SK-N-SH (cell line): ENCODE measurements around the gene LTBP1. TPM values are rescaled to one million over a fixed set of nuclear protein-coding genes. Genes with fewer than 3 reads are reported as not detected.
A peak's percentile ranks its signal among the peaks of the same experiment; 100 is the strongest.

Experiments
- CTCF ChIA-PET: fragments of 300-600, 350-600 bp; formaldehyde crosslinking; extraction: SDS; loops from one replicate; lab custom pipeline; 2021; lab: Yijun Ruan, JAX
- POLR2A ChIA-PET: fragments of 350-600 bp; sonication (Branson Sonifier 250); formaldehyde crosslinking; extraction: SDS; loops from one replicate; lab custom pipeline; 2020; ENCODE audit warnings: antibody characterized with exemption, inconsistent platforms; lab: Yijun Ruan, JAX
- DNase-seq: peaks from one replicate; pipeline ENCODE4 v3.0.0; 2012
- H2AFZ ChIP-seq: fragments of 200-600 bp; sonication (generic); 2 replicates; pipeline ENCODE4 v1.8.1; 2016; ENCODE audit warnings: antibody characterized with exemption, mild to moderate bottlenecking, low read depth
- H3F3A ChIP-seq: fragments of 200-600 bp; sonication (generic); replicated peaks from 2 replicates; pipeline ENCODE3; 2016; ENCODE audit warnings: antibody characterized with exemption, mild to moderate bottlenecking; ENCODE audit not compliant: insufficient read depth
- H3K27ac ChIP-seq, 2 experiments: fragments of 200-500 bp in 1 of 2; fragments of 200-600 bp in 1 of 2; sonication (Bioruptor generic) in 1 of 2; sonication (generic), shearing (Covaris generic) in 1 of 2; 2 replicates each; pipeline versions ENCODE4 v1.5.1 to v1.6.1; 2014 to 2016; ENCODE audit warnings: low read depth in 2 of 2, inconsistent platforms in 1 of 2, low read length in 1 of 2, mild to moderate bottlenecking in 1 of 2, mixed read lengths in 1 of 2
- H3K27me3 ChIP-seq: fragments of 200-600 bp; sonication (generic), shearing (Covaris generic); 2 replicates; pipeline ENCODE4 v1.6.1; 2016; ENCODE audit warnings: mixed run types; ENCODE audit not compliant: insufficient read depth
- H3K36me3 ChIP-seq, 2 experiments: fragments of 200-500 bp in 1 of 2; fragments of 200-600 bp in 1 of 2; sonication (Bioruptor generic) in 1 of 2; sonication (generic) in 1 of 2; replicated peaks in 1 of 2; 2 replicates each; pipeline versions ENCODE3 to v1.5.1; 2014 to 2016; ENCODE audit warnings: low read length in 1 of 2, mild to moderate bottlenecking in 1 of 2; ENCODE audit not compliant: insufficient read depth in 2 of 2, control insufficient read depth in 1 of 2
- H3K4me1 ChIP-seq, 2 experiments: fragments of 200-500 bp in 1 of 2; fragments of 200-600 bp in 1 of 2; sonication (Bioruptor generic) in 1 of 2; sonication (generic), shearing (Covaris generic) in 1 of 2; 2 replicates each; pipeline versions ENCODE4 v1.5.1 to v1.6.1; 2014 to 2016; ENCODE audit warnings: low read depth in 1 of 2, low read length in 1 of 2, mixed run types in 1 of 2; ENCODE audit not compliant: insufficient read depth in 2 of 2, control insufficient read depth in 1 of 2
- H3K4me2 ChIP-seq: fragments of 200-600 bp; sonication (generic), shearing (Covaris generic); 2 replicates; pipeline ENCODE4 v1.6.1; 2017; ENCODE audit warnings: mixed run types
- H3K4me3 ChIP-seq, 2 experiments: fragments of 200-500 bp in 1 of 2; fragments of 200-600 bp in 1 of 2; sonication (Bioruptor generic) in 1 of 2; sonication (generic), shearing (Covaris generic) in 1 of 2; 2 replicates each; pipeline versions ENCODE4 v1.5.1 to v1.8.1; 2014 to 2016; ENCODE audit warnings: low read depth in 2 of 2, inconsistent platforms in 1 of 2, low read length in 1 of 2, mild to moderate bottlenecking in 1 of 2, mixed read lengths in 1 of 2, moderate library complexity in 1 of 2
- H3K79me2 ChIP-seq: fragments of 200-600 bp; sonication (generic); 2 replicates; pipeline ENCODE4 v1.8.1; 2017; ENCODE audit warnings: mild to moderate bottlenecking; ENCODE audit not compliant: insufficient read depth
- H3K9ac ChIP-seq: fragments of 200-600 bp; sonication (generic); 2 replicates; pipeline ENCODE4 v1.6.1; 2017; ENCODE audit warnings: mixed run types
- H3K9me2 ChIP-seq: fragments of 200-600 bp; sonication (generic); 2 replicates; pipeline ENCODE4 v1.6.1; 2017; ENCODE audit warnings: mixed run types
- H3K9me3 ChIP-seq: fragments of 200-600 bp; sonication (generic); 2 replicates; pipeline ENCODE4 v1.6.1; 2017; ENCODE audit warnings: mixed run types, mild to moderate bottlenecking, moderate library complexity
- H4K20me1 ChIP-seq: fragments of 200-600 bp; sonication (generic); 2 replicates; pipeline ENCODE4 v1.6.1; 2017; ENCODE audit warnings: mild to moderate bottlenecking, mixed run types; ENCODE audit not compliant: insufficient read depth
- CHD2 ChIP-seq: fragments of 150-350 bp; IDR thresholded peaks from 2 replicates; pipeline ENCODE4 v1.6.1; 2018; ENCODE audit warnings: low read length; ENCODE audit not compliant: partially characterized antibody
- EP300 ChIP-seq, 2 experiments: IDR thresholded peaks; 2 replicates each; pipeline versions ENCODE4 v1.4.0 to v1.6.1; 2012; ENCODE audit warnings: borderline replicate concordance in 1 of 2, low read depth in 1 of 2, low read length in 1 of 2
- FOSL2 ChIP-seq: IDR thresholded peaks from 2 replicates; pipeline ENCODE4 v1.4.0; 2012; ENCODE audit warnings: low read depth, mild to moderate bottlenecking, moderate library complexity, borderline replicate concordance
- FOXJ3 ChIP-seq: sonication (generic); formaldehyde crosslinking; IDR thresholded peaks from 2 replicates; pipeline ENCODE4 v1.5.1; 2020; ENCODE audit warnings: mild to moderate bottlenecking, missing genetic modification reagents
- FOXM1 ChIP-seq: IDR thresholded peaks from 2 replicates; pipeline ENCODE4 v1.4.0; 2012; ENCODE audit warnings: low read depth, mild to moderate bottlenecking
- GATA2 ChIP-seq: sonication (generic); formaldehyde crosslinking; IDR thresholded peaks from 2 replicates; pipeline ENCODE4 v1.5.0; 2020; ENCODE audit warnings: mild to moderate bottlenecking, missing genetic modification reagents
- MXI1 ChIP-seq: IDR thresholded peaks from 2 replicates; pipeline ENCODE4 v1.6.1; 2012; ENCODE audit warnings: mild to moderate bottlenecking, low read depth, low read length, improper control_type of control experiment
- NFIC ChIP-seq: IDR thresholded peaks from 2 replicates; pipeline ENCODE4 v1.4.0; 2012; ENCODE audit warnings: borderline replicate concordance
- NRF1 ChIP-seq: IDR thresholded peaks from 2 replicates; pipeline ENCODE4 v1.6.1; 2012; ENCODE audit warnings: low read depth, mild to moderate bottlenecking, low read length
- RAD21 ChIP-seq: IDR thresholded peaks from 2 replicates; pipeline ENCODE4 v1.6.1; 2012; ENCODE audit warnings: mild to moderate bottlenecking, low read length
- RCOR1 ChIP-seq: fragments of 150-350 bp; IDR thresholded peaks from 2 replicates; pipeline ENCODE4 v1.6.1; 2017; ENCODE audit warnings: antibody characterized with exemption, low read length
- RFX5 ChIP-seq: IDR thresholded peaks from 2 replicates; pipeline ENCODE4 v1.6.1; 2012; ENCODE audit warnings: mild to moderate bottlenecking, improper control_type of control experiment, low read length
- SIN3A ChIP-seq: IDR thresholded peaks from 2 replicates; pipeline ENCODE4 v1.6.1; 2012; ENCODE audit warnings: low read depth, mild to moderate bottlenecking, low read length, moderate library complexity, borderline replicate concordance
- SMC3 ChIP-seq: IDR thresholded peaks from 2 replicates; pipeline ENCODE4 v1.6.1; 2012; ENCODE audit warnings: low read depth, low read length, improper control_type of control experiment
- TEAD4 ChIP-seq: IDR thresholded peaks from 2 replicates; pipeline ENCODE4 v1.4.0; 2012; ENCODE audit warnings: mild to moderate bottlenecking, borderline replicate concordance; ENCODE audit not compliant: insufficient read depth
- YY1 ChIP-seq: IDR thresholded peaks from 2 replicates; pipeline ENCODE4 v1.4.0; 2012; ENCODE audit warnings: low read depth, mild to moderate bottlenecking
- polyA plus RNA-seq, 3 experiments: library from polyadenylated mRNA; depleted of rRNA; stranded (reverse); fragments of >200 nt; gene quantifications; 2 replicates each; pipeline ENCODE4 v1.2.3, GENCODE V29; 2012
- TF ChIP-seq, protein P1 (sequence below): IDR thresholded peaks from 2 replicates; pipeline ENCODE4 v1.4.0; 2012; ENCODE audit warnings: low read depth, borderline replicate concordance
- TF ChIP-seq, protein P2 (sequence below): IDR thresholded peaks from 2 replicates; pipeline ENCODE4 v1.4.0; 2012; ENCODE audit warnings: low read depth, borderline replicate concordance
- TF ChIP-seq, protein P3 (sequence below): IDR thresholded peaks from 2 replicates; pipeline ENCODE4 v1.4.0; 2012; ENCODE audit warnings: low read depth

Gene LTBP1
- polyA plus RNA-seq, 1 of the 3 experiments (the other 2 are of a cell fraction): 467 TPM

DNA sequence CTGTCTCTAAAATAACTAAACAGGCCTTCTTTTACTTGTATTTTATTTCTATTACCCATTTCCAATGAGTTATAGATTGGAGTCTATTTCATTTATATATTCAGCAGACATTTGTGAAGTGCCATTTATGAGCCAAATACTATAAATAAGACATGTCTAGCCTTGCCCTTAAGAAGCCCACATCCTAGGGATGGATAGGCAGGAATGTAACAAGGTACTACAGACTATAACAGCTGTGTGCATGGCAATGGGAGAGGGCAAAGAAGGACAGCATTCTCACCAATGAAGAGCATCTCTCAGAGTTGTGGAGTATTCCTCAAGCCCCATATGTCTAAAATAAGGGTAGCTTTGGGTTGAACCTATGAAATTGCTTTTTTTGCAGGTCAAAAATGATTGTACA lies 367.8 kb downstream of the LTBP1 start:
- TF ChIP-seq, protein P1, sequence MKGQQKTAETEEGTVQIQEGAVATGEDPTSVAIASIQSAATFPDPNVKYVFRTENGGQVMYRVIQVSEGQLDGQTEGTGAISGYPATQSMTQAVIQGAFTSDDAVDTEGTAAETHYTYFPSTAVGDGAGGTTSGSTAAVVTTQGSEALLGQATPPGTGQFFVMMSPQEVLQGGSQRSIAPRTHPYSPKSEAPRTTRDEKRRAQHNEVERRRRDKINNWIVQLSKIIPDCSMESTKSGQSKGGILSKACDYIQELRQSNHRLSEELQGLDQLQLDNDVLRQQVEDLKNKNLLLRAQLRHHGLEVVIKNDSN: no peak
- TF ChIP-seq MXI1: no peak
- no peak for TF ChIP-seq FOXM1
- TF ChIP-seq NFIC: no peak
- no peak for TF ChIP-seq NRF1
- no peak for TF ChIP-seq CHD2
- TF ChIP-seq YY1: no peak
- no peak for TF ChIP-seq FOSL2
- no peak for TF ChIP-seq FOXJ3 (CRISPR knock-in tag)
- TF ChIP-seq, protein P2, sequence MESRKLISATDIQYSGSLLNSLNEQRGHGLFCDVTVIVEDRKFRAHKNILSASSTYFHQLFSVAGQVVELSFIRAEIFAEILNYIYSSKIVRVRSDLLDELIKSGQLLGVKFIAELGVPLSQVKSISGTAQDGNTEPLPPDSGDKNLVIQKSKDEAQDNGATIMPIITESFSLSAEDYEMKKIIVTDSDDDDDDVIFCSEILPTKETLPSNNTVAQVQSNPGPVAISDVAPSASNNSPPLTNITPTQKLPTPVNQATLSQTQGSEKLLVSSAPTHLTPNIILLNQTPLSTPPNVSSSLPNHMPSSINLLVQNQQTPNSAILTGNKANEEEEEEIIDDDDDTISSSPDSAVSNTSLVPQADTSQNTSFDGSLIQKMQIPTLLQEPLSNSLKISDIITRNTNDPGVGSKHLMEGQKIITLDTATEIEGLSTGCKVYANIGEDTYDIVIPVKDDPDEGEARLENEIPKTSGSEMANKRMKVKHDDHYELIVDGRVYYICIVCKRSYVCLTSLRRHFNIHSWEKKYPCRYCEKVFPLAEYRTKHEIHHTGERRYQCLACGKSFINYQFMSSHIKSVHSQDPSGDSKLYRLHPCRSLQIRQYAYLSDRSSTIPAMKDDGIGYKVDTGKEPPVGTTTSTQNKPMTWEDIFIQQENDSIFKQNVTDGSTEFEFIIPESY: no peak
- TF ChIP-seq EP300 (IDR thresholded peaks at IDR 0.05; ENCODE audit: borderline replicate concordance in 1 of 2, low read depth in 1 of 2, low read length in 1 of 2): no peak
- TF ChIP-seq, protein P3, sequence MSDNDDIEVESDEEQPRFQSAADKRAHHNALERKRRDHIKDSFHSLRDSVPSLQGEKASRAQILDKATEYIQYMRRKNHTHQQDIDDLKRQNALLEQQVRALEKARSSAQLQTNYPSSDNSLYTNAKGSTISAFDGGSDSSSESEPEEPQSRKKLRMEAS: no peak
- TF ChIP-seq SIN3A: no peak
- no peak for TF ChIP-seq RAD21
- no peak for TF ChIP-seq GATA2 (CRISPR knock-in tag)
- TF ChIP-seq SMC3: no peak
- no peak for TF ChIP-seq RCOR1
- TF ChIP-seq RFX5: no peak
- no peak for TF ChIP-seq TEAD4
- Histone ChIP-seq H3K4me3 (no peak overlapping the region), H3K27me3 (no peaks in the 10 kb centered on the region), H3K36me3 (peaks cover 13 to 70% of the 10 kb centered on the region in 2 experiments), H2AFZ (no peak overlapping the region), H3K4me2 (no peak overlapping the region), H3K9ac (no peak overlapping the region), H3F3A (peaks cover 52% of the 10 kb centered on the region), H3K27ac (peak overlapping the region in 1 of 2 experiments; percentile 84; a peak in 1 of 4 replicates), H3K9me2 (no peaks in the 10 kb centered on the region), H3K4me1 (peaks cover 0 to 7% of the 10 kb centered on the region in 2 experiments; a peak in 2 of 4 replicates), H4K20me1 (no peaks in the 10 kb centered on the region), H3K9me3 (no peaks in the 10 kb centered on the region), H3K79me2 (peaks cover 5% of the 10 kb centered on the region; the same call in 1 of the 2 replicates)
- no peak for DNase-seq
- ChIA-PET POLR2A (no interaction called here), CTCF (no interaction called here)
